Spleen (tissue), 11 donors: ENCODE measurements around the gene ASB17. TPM values are rescaled to one million over a fixed set of nuclear protein-coding genes. Genes with fewer than 3 reads are reported as not detected.

ENCODE experiments used
- DNase-seq: peaks from one replicate; pipeline ENCODE4 v3.0.0-alpha.2; 2020
- H3K27ac ChIP-seq, 8 donors: fragments of 200-600 bp; sonication (generic) in 7 of 8; 1 replicate in 4 of 8; 2 replicates in 4 of 8; pipeline versions ENCODE4 v1.5.0 to v1.8.0; 2016 to 2021; ENCODE audit warnings: inconsistent platforms in 4 of 8, mild to moderate bottlenecking in 4 of 8, moderate library complexity in 1 of 8
- H3K27me3 ChIP-seq, 7 donors: fragments of 200-600 bp; sonication (generic) in 6 of 7; replicated peaks in 1 of 7; 1 replicate in 4 of 7; 2 replicates in 3 of 7; pipeline versions ENCODE4 v1.5.0 to v1.8.0; 2016 to 2021; ENCODE audit warnings: inconsistent platforms in 3 of 7, mild to moderate bottlenecking in 1 of 7
- H3K36me3 ChIP-seq, 6 donors: fragments of 200-600 bp; sonication (generic) in 5 of 6; 1 replicate in 4 of 6; 2 replicates in 2 of 6; pipeline versions ENCODE4 v1.5.0 to v1.8.0; 2016 to 2021; ENCODE audit warnings: inconsistent platforms in 2 of 6
- H3K4me1 ChIP-seq, 6 donors: fragments of 200-600 bp; sonication (generic) in 5 of 6; 1 replicate in 3 of 6; 2 replicates in 3 of 6; pipeline versions ENCODE4 v1.5.0 to v1.8.0; 2016 to 2021; ENCODE audit warnings: inconsistent platforms in 3 of 6
- H3K4me3 ChIP-seq, 8 donors: fragments of 200-600 bp; sonication (generic) in 7 of 8; 1 replicate in 4 of 8; 2 replicates in 4 of 8; pipeline versions ENCODE4 v1.5.0 to v1.8.0; 2016 to 2021; ENCODE audit warnings: inconsistent platforms in 4 of 8, mild to moderate bottlenecking in 4 of 8, moderate library complexity in 2 of 8
- H3K9me3 ChIP-seq, 8 donors: fragments of 200-600 bp; sonication (generic) in 7 of 8; 1 replicate in 4 of 8; 2 replicates in 4 of 8; pipeline versions ENCODE4 v1.5.0 to v1.8.0; 2016 to 2021; ENCODE audit warnings: inconsistent platforms in 4 of 8
- CTCF ChIP-seq, 11 experiments: fragments of 200-600 bp in 7 of 11; fragments of 450-650 bp in 4 of 11; sonication (generic) in 4 of 11; IDR thresholded peaks in 8 of 11; conservative IDR thresholded peaks in 3 of 11; 1 replicate in 7 of 11; 2 replicates in 4 of 11; pipeline versions ENCODE4 v1.4.0 to v1.8.0; 2016 to 2021; ENCODE audit warnings: antibody characterized with exemption in 11 of 11, inconsistent platforms in 4 of 11, mild to moderate bottlenecking in 1 of 11
- POLR2A ChIP-seq, 3 donors: fragments of 450-650 bp; IDR thresholded peaks; one replicate each; pipeline ENCODE4 v1.5.1; 2017; ENCODE audit warnings: antibody characterized with exemption in 3 of 3, mild to moderate bottlenecking in 1 of 3
- POLR2AphosphoS5 ChIP-seq, 3 donors: sonication (generic); formaldehyde crosslinking; IDR thresholded peaks; one replicate each; pipeline ENCODE4 v1.5.1; 2017; ENCODE audit warnings: antibody characterized with exemption in 3 of 3
- WGBS, 5 donors: extraction: QIAGEN DNeasy Blood & Tissue Kit in 3 of 5; methylation state at CpG; one replicate each; pipeline versions ENCODE4 v1.1.5 to v1.1.7; 2013 to 2018; 5-methylcytosine and 5-hydroxymethylcytosine counted together
- intact Hi-C: fragments of 100-400 bp; cut with DNase I; formaldehyde crosslinking; loops from one replicate; pipeline ENCODE4 v1.15.0; 2023; ENCODE audit warnings: low total_unique reads
- polyA plus RNA-seq, 3 donors: library from polyadenylated mRNA; stranded (reverse); fragments of 200-250 nt; gene quantifications; one replicate each; pipeline ENCODE4 v1.2.1, GENCODE V29; 2013
- total RNA-seq, 7 donors: library from RNA; depleted of rRNA in 3 of 7; stranded (reverse); fragments of >200 nt in 3 of 7; fragmentation: NEBNext Ultra II Directional in 4 of 7; extraction: Animal tissue kit (Norgen Biotek cat#: 25700) in 4 of 7; gene quantifications; one replicate each; pipeline versions ENCODE4 v1.1.0 to v1.2.1, GENCODE V29; 2016 to 2021
- donor health status: healthy with polysubstance abuse.
- donor health status: DM: no; HTN: no; CAD: no; lungs with moderate emphysema.
- donor health status: DM: no; HTN: no; CAD: no.
- donor health status: Bipolar disorder and iron deficiency.
- donor health status: healthy.
- donor health status: DM: no; HTN: no; CAD: no.
- donor health status: DM: yes; HTN: yes; CAD: no.

Gene ASB17
- total and polyA plus RNA-seq, 10 donors, result 0.32 TPM; not detected in 9

GRCh38 chr1:75884437-75884836 is 47.8 kb downstream of the ASB17 start:
- DNase-seq, result no peak
- Histone ChIP-seq H3K4me1 (no peaks in the 10 kb centered on the region), H3K36me3 (no peaks in the 10 kb centered on the region), H3K9me3 (no peaks in the 10 kb centered on the region), H3K4me3 (no peak overlapping the region), H3K27me3 (no peaks in the 10 kb centered on the region), H3K27ac (no peak overlapping the region)
- intact Hi-C loops, result no loop called here
- WGBS, 5 donors, result 82 to 92% (median 88%) methylated on average over 1 of the region's 1 CpG
- TF ChIP-seq POLR2A (IDR thresholded peaks at IDR 0.05), result no peak
- TF ChIP-seq POLR2AphosphoS5 (IDR thresholded peaks at IDR 0.05), result no peak
- TF ChIP-seq CTCF (IDR thresholded peaks at IDR 0.05 in 8 of 11, conservative IDR thresholded peaks at IDR 0.05 in 3 of 11), result no peak

- intact Hi-C loops, result no loop called here
- Histone ChIP-seq H3K4me3 (no peak overlapping the region), H3K27ac (no peak overlapping the region), H3K27me3 (no peaks in the 10 kb centered on the region), H3K36me3 (no peaks in the 10 kb centered on the region), H3K4me1 (no peaks in the 10 kb centered on the region), H3K9me3 (no peaks in the 10 kb centered on the region)
- WGBS, 5 donors, result 77 to 93% (median 88%) methylated on average over 1 of the region's 1 CpG
- no peak for DNase-seq
- TF ChIP-seq CTCF (IDR thresholded peaks at IDR 0.05 in 8 of 11, conservative IDR thresholded peaks at IDR 0.05 in 3 of 11) (no peak), POLR2AphosphoS5 (IDR thresholded peaks at IDR 0.05) (no peak), POLR2A (IDR thresholded peaks at IDR 0.05) (no peak)
These were observed 52.2 kb downstream of the ASB17 start for GRCh38 chr1:75879985-75880384.

- H3K9me3 ChIP-seq, result peaks cover 0 to 11% (median 2%) of the 10 kb centered on the region in 8 donors
- H3K27ac ChIP-seq, result no peak overlapping the region
- no peak overlapping the region for H3K4me3 ChIP-seq
- intact Hi-C loops, result no loop called here
- 46 to 70% (median 50%) methylated on average over 1 of the region's 1 CpG for whole genome bisulfite sequencing, 5 donors
- no peaks in the 10 kb centered on the region for H3K27me3 ChIP-seq
- H3K4me1 ChIP-seq, result no peaks in the 10 kb centered on the region
- TF ChIP-seq POLR2AphosphoS5 (IDR thresholded peaks at IDR 0.05), result no peak
- TF ChIP-seq POLR2A (IDR thresholded peaks at IDR 0.05), result no peak
- TF ChIP-seq CTCF (IDR thresholded peaks at IDR 0.05 in 8 of 11, conservative IDR thresholded peaks at IDR 0.05 in 3 of 11), result no peak
- H3K36me3 ChIP-seq, result no peaks in the 10 kb centered on the region
- no peak for DNase-seq
These were observed 61.3 kb downstream of the ASB17 start for GRCh38 chr1:75870951-75871350.

Other genes with a start within 250 kb of the ASB17 start
- gene ACADM, start 207.7 kb downstream of the ASB17 start, total RNA-seq, result 10 to 100 TPM; 50.2 to 74.4 (median 55.0) TPM
- gene ACADM, start 207.7 kb downstream of the ASB17 start, polyA plus RNA-seq, result 10 to 100 TPM; 25.8 to 46.6 (median 28.9) TPM
- gene RABGGTB, start 146.1 kb downstream of the ASB17 start, total RNA-seq, result 10 to 100 TPM; 55.2 to 94.8 (median 78.2) TPM
- 10 to 100 TPM; 59.9 to 85.0 (median 69.8) TPM for gene RABGGTB, start 146.1 kb downstream of the ASB17 start, polyA plus RNA-seq
- under 1 TPM; 0.17 to 0.85 (median 0.40) TPM for gene MSH4, start 135.5 kb downstream of the ASB17 start, total RNA-seq
- under 1 TPM; 0.19 to 0.29 (median 0.22) TPM for gene MSH4, start 135.5 kb downstream of the ASB17 start, polyA plus RNA-seq
- 10 to 100 TPM in 5 of 7 donors, 1 to 10 TPM in 2; 8.1 to 24.7 (median 11.9) TPM for gene ST6GALNAC3, start 142.3 kb upstream of the ASB17 start, total RNA-seq
- gene ST6GALNAC3, start 142.3 kb upstream of the ASB17 start, polyA plus RNA-seq, result 1 to 10 TPM in 2 of 3 donors, under 1 TPM in 1; 0.93 to 2.9 (median 1.5) TPM